GM12878 (cell line): ENCODE data around the gene CMTM2.

Experiments used
- CBX3 ChIP-seq: fragments of 200-600 bp; sonication (generic); IDR thresholded peaks from 2 replicates; pipeline ENCODE4 v1.6.1; 2016; ENCODE audit warnings: low read depth, borderline replicate concordance
- EZH2 ChIP-seq: IDR thresholded peaks from 2 replicates; pipeline ENCODE4 v1.6.1; 2012; ENCODE audit warnings: low read depth, mild to moderate bottlenecking, control low read depth, inconsistent platforms, low read length, borderline replicate concordance; ENCODE audit not compliant: control insufficient read depth
- MYC ChIP-seq: IDR thresholded peaks from 2 replicates; pipeline ENCODE4 v1.6.1; 2011; ENCODE audit warnings: mild to moderate bottlenecking, low read length, moderate library complexity, inconsistent platforms; ENCODE audit not compliant: insufficient read depth, insufficient replicate concordance, insufficient read length, severe bottlenecking
- PML ChIP-seq: IDR thresholded peaks from 2 replicates; pipeline ENCODE4 v1.6.1; 2012; ENCODE audit warnings: low read length, inconsistent platforms
- POLR2A ChIP-seq: IDR thresholded peaks from 2 replicates; pipeline ENCODE4 v1.6.1; 2011; ENCODE audit warnings: low read depth, mild to moderate bottlenecking, low read length
- POLR2AphosphoS5 ChIP-seq: IDR thresholded peaks from 2 replicates; pipeline ENCODE4 v1.6.1; 2011; ENCODE audit warnings: mild to moderate bottlenecking, low read length, inconsistent platforms
- RAD21 ChIP-seq: IDR thresholded peaks from 2 replicates; pipeline ENCODE4 v1.6.1; 2011; ENCODE audit warnings: mild to moderate bottlenecking, low read depth, low read length, moderate library complexity; ENCODE audit not compliant: insufficient read depth
- SP1 ChIP-seq: IDR thresholded peaks from one replicate; pipeline ENCODE4 v1.6.1; 2011; ENCODE audit warnings: low read depth, low read length
- YBX1 ChIP-seq: fragments of 450-650 bp; IDR thresholded peaks from 2 replicates; pipeline ENCODE4 v1.6.1; 2016; ENCODE audit warnings: antibody characterized with exemption
- TF ChIP-seq, protein P1 (sequence below): IDR thresholded peaks from 2 replicates; pipeline ENCODE4 v1.6.1; 2012; ENCODE audit warnings: mild to moderate bottlenecking, low read depth, low read length
- TF ChIP-seq, protein P2 (sequence below), 3 experiments: IDR thresholded peaks in 2 of 3; conservative IDR thresholded peaks in 1 of 3; 2 replicates each; pipeline ENCODE4 v1.5.1; 2011; ENCODE audit warnings: low read depth in 3 of 3, low read length in 3 of 3, mild to moderate bottlenecking in 3 of 3, control low read depth in 2 of 3, moderate library complexity in 2 of 3, inconsistent platforms in 1 of 3, mixed read lengths in 1 of 3; ENCODE audit not compliant: control insufficient read depth in 2 of 3, insufficient read depth in 1 of 3; ENCODE audit errors: extremely low read depth in 1 of 3

DNA sequence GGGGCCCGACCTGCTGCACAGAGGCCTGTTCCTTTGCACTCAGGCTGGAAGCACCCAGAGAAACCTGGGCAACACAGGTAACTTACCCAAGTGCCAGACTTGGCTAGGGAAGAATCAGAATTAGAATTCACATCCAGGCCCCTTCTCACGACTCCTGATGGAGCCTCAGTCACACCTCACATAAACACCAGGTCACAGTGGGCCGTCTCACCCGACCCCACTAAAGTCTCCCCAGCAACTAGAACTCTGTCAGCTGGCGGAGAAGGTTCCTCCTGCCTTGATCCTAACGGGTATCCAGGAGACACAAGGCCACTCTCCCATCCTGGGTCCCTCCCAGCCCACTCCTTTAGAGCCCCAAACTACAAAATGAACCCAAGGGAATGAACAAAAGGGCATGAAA, 35.7 kb upstream of the CMTM2 start:
- TF ChIP-seq YBX1 (no peak), RAD21 (no peak), MYC (no peak), CBX3 (no peak), POLR2A (no peak), EZH2 (no peak), SP1 (no peak), POLR2AphosphoS5 (no peak), PML (no peak)
- TF ChIP-seq, protein P1, sequence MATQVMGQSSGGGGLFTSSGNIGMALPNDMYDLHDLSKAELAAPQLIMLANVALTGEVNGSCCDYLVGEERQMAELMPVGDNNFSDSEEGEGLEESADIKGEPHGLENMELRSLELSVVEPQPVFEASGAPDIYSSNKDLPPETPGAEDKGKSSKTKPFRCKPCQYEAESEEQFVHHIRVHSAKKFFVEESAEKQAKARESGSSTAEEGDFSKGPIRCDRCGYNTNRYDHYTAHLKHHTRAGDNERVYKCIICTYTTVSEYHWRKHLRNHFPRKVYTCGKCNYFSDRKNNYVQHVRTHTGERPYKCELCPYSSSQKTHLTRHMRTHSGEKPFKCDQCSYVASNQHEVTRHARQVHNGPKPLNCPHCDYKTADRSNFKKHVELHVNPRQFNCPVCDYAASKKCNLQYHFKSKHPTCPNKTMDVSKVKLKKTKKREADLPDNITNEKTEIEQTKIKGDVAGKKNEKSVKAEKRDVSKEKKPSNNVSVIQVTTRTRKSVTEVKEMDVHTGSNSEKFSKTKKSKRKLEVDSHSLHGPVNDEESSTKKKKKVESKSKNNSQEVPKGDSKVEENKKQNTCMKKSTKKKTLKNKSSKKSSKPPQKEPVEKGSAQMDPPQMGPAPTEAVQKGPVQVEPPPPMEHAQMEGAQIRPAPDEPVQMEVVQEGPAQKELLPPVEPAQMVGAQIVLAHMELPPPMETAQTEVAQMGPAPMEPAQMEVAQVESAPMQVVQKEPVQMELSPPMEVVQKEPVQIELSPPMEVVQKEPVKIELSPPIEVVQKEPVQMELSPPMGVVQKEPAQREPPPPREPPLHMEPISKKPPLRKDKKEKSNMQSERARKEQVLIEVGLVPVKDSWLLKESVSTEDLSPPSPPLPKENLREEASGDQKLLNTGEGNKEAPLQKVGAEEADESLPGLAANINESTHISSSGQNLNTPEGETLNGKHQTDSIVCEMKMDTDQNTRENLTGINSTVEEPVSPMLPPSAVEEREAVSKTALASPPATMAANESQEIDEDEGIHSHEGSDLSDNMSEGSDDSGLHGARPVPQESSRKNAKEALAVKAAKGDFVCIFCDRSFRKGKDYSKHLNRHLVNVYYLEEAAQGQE = no peak
- TF ChIP-seq, protein P2, sequence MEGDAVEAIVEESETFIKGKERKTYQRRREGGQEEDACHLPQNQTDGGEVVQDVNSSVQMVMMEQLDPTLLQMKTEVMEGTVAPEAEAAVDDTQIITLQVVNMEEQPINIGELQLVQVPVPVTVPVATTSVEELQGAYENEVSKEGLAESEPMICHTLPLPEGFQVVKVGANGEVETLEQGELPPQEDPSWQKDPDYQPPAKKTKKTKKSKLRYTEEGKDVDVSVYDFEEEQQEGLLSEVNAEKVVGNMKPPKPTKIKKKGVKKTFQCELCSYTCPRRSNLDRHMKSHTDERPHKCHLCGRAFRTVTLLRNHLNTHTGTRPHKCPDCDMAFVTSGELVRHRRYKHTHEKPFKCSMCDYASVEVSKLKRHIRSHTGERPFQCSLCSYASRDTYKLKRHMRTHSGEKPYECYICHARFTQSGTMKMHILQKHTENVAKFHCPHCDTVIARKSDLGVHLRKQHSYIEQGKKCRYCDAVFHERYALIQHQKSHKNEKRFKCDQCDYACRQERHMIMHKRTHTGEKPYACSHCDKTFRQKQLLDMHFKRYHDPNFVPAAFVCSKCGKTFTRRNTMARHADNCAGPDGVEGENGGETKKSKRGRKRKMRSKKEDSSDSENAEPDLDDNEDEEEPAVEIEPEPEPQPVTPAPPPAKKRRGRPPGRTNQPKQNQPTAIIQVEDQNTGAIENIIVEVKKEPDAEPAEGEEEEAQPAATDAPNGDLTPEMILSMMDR (IDR thresholded peaks at IDR 0.05 in 2 of 3, conservative IDR thresholded peaks at IDR 0.05 in 1 of 3; ENCODE audit: control insufficient read depth in 2 of 3, extremely low read depth in 1 of 3, insufficient read depth in 1 of 3, low read depth in 3 of 3, low read length in 3 of 3) = no peak
